HG02642 (cell line): Measurements from ENCODE around the gene NFKBIL1.

Experiments
- ATAC-seq: cut with Tn5 transposase; IDR thresholded peaks from one replicate; pipeline ENCODE4 v1.9.1; 2021; ENCODE audit warnings: mild to moderate bottlenecking; ENCODE audit not compliant: unreplicated experiment, poor library complexity

Gene NFKBIL1

DNA sequence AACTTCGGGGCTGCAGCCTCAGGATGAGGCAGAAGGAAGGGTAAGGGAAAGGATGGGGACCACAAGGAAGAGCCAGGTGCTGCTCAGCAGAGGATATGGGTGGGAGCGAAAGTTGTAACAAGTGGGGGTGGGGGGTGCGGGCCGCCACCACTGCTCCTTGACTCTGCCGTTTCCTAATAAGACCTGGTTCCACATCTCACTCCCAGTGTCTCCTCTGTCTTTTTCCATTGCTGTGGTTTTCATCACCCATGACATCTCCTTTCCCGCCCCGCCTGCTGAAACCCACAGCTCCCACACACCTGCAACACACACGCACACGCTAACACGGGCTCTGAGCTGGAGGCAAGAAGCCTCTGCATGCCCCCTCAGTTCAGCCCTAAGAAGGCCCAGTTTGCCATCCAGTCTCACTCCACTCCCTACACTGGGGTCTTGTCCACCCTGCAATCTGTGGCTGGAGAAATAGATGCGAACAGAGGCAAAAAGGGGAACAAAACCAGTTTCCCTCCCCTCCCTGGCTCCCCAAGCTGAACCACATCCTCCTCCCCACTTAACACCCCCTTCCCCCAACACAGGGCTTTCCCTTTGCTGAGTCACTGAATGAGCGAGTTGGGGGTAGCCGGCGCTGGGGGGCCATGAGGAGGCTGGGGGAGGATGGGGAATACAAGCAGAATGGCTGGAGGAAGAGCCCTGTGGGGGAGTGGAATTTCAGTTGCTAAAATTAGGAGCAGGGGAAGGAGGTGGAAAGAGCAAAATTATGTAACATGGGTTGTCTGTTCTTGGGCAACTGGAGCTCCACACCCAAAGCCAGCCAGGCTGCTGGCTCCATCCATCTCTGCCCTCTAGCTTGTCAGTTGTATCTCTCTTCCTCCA lies 11.5 kb downstream of the NFKBIL1 start:
- no peak for ATAC-seq

- peak; percentile 1 for ATAC-seq
Measured at GRCh38 chr6:31559606-31559957, 12.2 kb downstream of the NFKBIL1 start.

- peak; percentile 69 for ATAC-seq
Measured at GRCh38 chr6:31559958-31560696, 12.7 kb downstream of the NFKBIL1 start.

DNA sequence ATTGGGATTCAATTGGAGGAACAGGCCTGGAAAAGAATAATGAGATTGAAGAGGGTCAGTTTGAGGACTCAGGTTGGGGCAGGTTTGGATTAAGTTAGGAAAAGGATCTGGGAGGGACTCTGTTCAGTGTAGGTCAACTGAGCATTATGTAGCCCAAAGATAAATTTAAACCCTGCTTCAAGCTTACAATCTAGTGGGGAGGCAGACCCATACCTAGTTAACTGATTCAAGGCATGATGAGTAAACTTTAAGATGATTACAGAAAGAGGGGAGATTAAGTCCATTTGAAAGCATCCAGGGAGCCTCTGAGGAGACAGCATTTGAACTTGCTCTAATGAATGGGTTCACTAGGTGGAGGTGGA lies 13.3 kb downstream of the NFKBIL1 start:
- no peak for ATAC-seq

GRCh38 chr6:31567531-31568370 lies 20.3 kb downstream of the NFKBIL1 start:
- no peak for ATAC-seq

DNA sequence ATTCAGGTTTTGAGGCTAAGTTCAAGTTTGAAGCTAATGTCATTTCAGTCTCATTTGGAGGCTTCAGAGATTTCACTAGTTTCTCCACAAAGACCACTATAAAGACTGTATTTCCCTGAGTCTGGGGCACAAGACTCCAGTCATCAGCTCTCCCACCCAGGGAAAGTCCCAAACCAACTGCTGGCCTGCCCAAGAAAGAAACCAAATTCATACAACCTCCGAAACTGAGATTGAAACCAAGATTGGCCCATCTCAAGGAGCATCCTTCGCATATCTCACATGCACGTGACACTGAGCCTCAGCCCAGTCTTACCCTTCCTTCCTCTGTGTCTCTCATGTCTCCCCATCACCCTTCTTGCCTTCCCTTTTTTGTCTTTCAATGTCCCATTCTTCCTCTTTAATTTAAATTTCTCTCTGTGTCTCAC lies 21.1 kb downstream of the NFKBIL1 start:
- ATAC-seq: peak; percentile 63

GRCh38 chr6:31569861-31570536 lies 22.6 kb downstream of the NFKBIL1 start:
- ATAC-seq: no peak

- peak; percentile 36 for ATAC-seq
Measured at GRCh38 chr6:31572041-31572911, 24.9 kb downstream of the NFKBIL1 start, which contains the start of gene LTA. Gene LTA (plus strand): TSS chr6:31572289. CDS start chr6:31572743, 454 bp downstream.

- ATAC-seq: no peak
Measured at GRCh38 chr6:31573239-31574105, 26.1 kb downstream of the NFKBIL1 start.

DNA sequence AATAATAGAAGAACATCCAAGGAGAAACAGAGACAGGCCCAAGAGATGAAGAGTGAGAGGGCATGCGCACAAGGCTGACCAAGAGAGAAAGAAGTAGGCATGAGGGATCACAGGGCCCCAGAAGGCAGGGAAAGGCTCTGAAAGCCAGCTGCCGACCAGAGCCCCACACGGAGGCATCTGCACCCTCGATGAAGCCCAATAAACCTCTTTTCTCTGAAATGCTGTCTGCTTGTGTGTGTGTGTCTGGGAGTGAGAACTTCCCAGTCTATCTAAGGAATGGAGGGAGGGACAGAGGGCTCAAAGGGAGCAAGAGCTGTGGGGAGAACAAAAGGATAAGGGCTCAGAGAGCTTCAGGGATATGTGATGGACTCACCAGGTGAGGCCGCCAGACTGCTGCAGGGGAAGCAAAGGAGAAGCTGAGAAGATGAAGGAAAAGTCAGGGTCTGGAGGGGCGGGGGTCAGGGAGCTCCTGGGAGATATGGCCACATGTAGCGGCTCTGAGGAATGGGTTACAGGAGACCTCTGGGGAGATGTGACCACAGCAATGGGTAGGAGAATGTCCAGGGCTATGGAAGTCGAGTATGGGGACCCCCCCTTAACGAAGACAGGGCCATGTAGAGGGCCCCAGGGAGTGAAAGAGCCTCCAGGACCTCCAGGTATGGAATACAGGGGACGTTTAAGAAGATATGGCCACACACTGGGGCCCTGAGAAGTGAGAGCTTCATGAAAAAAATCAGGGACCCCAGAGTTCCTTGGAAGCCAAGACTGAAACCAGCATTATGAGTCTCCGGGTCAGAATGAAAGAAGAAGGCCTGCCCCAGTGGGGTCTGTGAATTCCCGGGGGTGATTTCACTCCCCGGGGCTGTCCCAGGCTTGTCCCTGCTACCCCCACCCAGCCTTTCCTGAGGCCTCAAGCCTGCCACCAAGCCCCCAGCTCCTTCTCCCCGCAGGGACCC lies 27.0 kb downstream of the NFKBIL1 start:
- ATAC-seq: no peak

DNA sequence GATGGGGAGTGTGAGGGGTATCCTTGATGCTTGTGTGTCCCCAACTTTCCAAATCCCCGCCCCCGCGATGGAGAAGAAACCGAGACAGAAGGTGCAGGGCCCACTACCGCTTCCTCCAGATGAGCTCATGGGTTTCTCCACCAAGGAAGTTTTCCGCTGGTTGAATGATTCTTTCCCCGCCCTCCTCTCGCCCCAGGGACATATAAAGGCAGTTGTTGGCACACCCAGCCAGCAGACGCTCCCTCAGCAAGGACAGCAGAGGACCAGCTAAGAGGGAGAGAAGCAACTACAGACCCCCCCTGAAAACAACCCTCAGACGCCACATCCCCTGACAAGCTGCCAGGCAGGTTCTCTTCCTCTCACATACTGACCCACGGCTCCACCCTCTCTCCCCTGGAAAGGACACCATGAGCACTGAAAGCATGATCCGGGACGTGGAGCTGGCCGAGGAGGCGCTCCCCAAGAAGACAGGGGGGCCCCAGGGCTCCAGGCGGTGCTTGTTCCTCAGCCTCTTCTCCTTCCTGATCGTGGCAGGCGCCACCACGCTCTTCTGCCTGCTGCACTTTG lies 28.0 kb downstream of the NFKBIL1 start, which contains the start of gene TNF:
TSS of gene TNF (plus strand) at position 231 of the 567 bp plus-strand sequence. CDS start at position 408, 177 bp downstream.
- ATAC-seq: no peak

DNA sequence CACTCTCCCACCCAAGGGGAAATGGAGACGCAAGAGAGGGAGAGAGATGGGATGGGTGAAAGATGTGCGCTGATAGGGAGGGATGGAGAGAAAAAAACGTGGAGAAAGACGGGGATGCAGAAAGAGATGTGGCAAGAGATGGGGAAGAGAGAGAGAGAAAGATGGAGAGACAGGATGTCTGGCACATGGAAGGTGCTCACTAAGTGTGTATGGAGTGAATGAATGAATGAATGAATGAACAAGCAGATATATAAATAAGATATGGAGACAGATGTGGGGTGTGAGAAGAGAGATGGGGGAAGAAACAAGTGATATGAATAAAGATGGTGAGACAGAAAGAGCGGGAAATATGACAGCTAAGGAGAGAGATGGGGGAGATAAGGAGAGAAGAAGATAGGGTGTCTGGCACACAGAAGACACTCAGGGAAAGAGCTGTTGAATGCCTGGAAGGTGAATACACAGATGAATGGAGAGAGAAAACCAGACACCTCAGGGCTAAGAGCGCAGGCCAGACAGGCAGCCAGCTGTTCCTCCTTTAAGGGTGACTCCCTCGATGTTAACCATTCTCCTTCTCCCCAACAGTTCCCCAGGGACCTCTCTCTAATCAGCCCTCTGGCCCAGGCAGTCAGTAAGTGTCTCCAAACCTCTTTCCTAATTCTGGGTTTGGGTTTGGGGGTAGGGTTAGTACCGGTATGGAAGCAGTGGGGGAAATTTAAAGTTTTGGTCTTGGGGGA lies 28.7 kb downstream of the NFKBIL1 start:
- ATAC-seq: no peak

DNA sequence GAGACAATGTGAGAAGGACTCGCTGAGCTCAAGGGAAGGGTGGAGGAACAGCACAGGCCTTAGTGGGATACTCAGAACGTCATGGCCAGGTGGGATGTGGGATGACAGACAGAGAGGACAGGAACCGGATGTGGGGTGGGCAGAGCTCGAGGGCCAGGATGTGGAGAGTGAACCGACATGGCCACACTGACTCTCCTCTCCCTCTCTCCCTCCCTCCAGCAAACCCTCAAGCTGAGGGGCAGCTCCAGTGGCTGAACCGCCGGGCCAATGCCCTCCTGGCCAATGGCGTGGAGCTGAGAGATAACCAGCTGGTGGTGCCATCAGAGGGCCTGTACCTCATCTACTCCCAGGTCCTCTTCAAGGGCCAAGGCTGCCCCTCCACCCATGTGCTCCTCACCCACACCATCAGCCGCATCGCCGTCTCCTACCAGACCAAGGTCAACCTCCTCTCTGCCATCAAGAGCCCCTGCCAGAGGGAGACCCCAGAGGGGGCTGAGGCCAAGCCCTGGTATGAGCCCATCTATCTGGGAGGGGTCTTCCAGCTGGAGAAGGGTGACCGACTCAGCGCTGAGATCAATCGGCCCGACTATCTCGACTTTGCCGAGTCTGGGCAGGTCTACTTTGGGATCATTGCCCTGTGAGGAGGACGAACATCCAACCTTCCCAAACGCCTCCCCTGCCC lies 29.6 kb downstream of the NFKBIL1 start:
- ATAC-seq: no peak

- no peak for ATAC-seq
Measured at GRCh38 chr6:31577579-31577966, 30.2 kb downstream of the NFKBIL1 start.
